H9 (cell line): ENCODE data around the gene CEACAM16. TPM values are rescaled to one million over a fixed set of nuclear protein-coding genes. Genes with fewer than 3 reads are reported as not detected.

Experiments
- DNase-seq: peaks from one replicate; pipeline ENCODE4 v3.0.0-alpha.2; 2017
- H2AFZ ChIP-seq: one replicate; pipeline ENCODE4 v1.6.1; 2013; ENCODE audit warnings: mild to moderate bottlenecking, low read length, control low read depth, moderate library complexity
- H2AK5ac ChIP-seq: 2 replicates; pipeline ENCODE4 v1.6.1; 2013; ENCODE audit warnings: low read length, control low read depth, mixed read lengths; ENCODE audit not compliant: insufficient read length
- H2BK120ac ChIP-seq: one replicate; pipeline ENCODE4 v1.6.1; 2013; ENCODE audit warnings: low read depth, mild to moderate bottlenecking, low read length, control low read depth, inconsistent platforms; ENCODE audit not compliant: poor library complexity, severe bottlenecking
- H2BK12ac ChIP-seq: 2 replicates; pipeline ENCODE4 v1.6.1; 2013; ENCODE audit warnings: low read length, control low read depth, mixed read lengths, low read depth; ENCODE audit not compliant: insufficient read length
- H2BK15ac ChIP-seq: 2 replicates; pipeline ENCODE4 v1.6.1; 2013; ENCODE audit warnings: low read depth, low read length, control low read depth
- H2BK20ac ChIP-seq: one replicate; pipeline ENCODE4 v1.6.1; 2013; ENCODE audit warnings: low read depth, mild to moderate bottlenecking, low read length, control low read depth, inconsistent platforms; ENCODE audit not compliant: poor library complexity, severe bottlenecking
- H2BK5ac ChIP-seq: 2 replicates; pipeline ENCODE4 v1.6.1; 2013; ENCODE audit warnings: low read length, control low read depth, mixed read lengths; ENCODE audit not compliant: insufficient read length
- H3K14ac ChIP-seq: 2 replicates; pipeline ENCODE4 v1.6.1; 2013; ENCODE audit warnings: low read length, control low read depth; ENCODE audit not compliant: insufficient read depth
- H3K18ac ChIP-seq: 2 replicates; pipeline ENCODE4 v1.6.1; 2013; ENCODE audit warnings: low read depth, mild to moderate bottlenecking, mixed read lengths, low read length, control low read depth; ENCODE audit not compliant: insufficient read length
- H3K23ac ChIP-seq: 2 replicates; pipeline ENCODE4 v1.6.1; 2013; ENCODE audit warnings: low read length, control low read depth, mixed read lengths, low read depth; ENCODE audit not compliant: insufficient read length
- H3K23me2 ChIP-seq: 2 replicates; pipeline ENCODE4 v1.6.1; 2013; ENCODE audit warnings: low read depth, mild to moderate bottlenecking, mixed read lengths, low read length, control low read depth; ENCODE audit not compliant: insufficient read length, poor library complexity, severe bottlenecking
- H3K27ac ChIP-seq: 2 replicates; pipeline ENCODE4 v1.5.1; 2013; ENCODE audit warnings: low read length, control low read depth, mixed read lengths, low read depth; ENCODE audit not compliant: insufficient read length
- H3K27me3 ChIP-seq: 2 replicates; pipeline ENCODE4 v1.6.1; 2013; ENCODE audit warnings: low read length, control low read depth, inconsistent platforms; ENCODE audit not compliant: insufficient read depth
- H3K4ac ChIP-seq: 2 replicates; pipeline ENCODE4 v1.6.1; 2013; ENCODE audit warnings: low read depth, mild to moderate bottlenecking, control low read depth, inconsistent platforms, low read length, moderate library complexity
- H3K4me1 ChIP-seq: 2 replicates; pipeline ENCODE4 v1.6.1; 2013; ENCODE audit warnings: low read length, control low read depth, inconsistent platforms; ENCODE audit not compliant: insufficient read depth
- H3K4me2 ChIP-seq: 2 replicates; pipeline ENCODE4 v1.6.1; 2013; ENCODE audit warnings: low read length, control low read depth, mixed read lengths; ENCODE audit not compliant: insufficient read length, insufficient read depth
- H3K56ac ChIP-seq: 2 replicates; pipeline ENCODE4 v1.6.1; 2013; ENCODE audit warnings: low read depth, mild to moderate bottlenecking, mixed read lengths, low read length, control low read depth; ENCODE audit not compliant: insufficient read length
- H3K79me1 ChIP-seq: 2 replicates; pipeline ENCODE4 v1.6.1; 2013; ENCODE audit warnings: low read depth, mild to moderate bottlenecking, moderate library complexity, low read length, control low read depth, inconsistent platforms; ENCODE audit not compliant: insufficient read depth, poor library complexity, severe bottlenecking
- H3K79me2 ChIP-seq: 2 replicates; pipeline ENCODE4 v1.6.1; 2013; ENCODE audit warnings: low read length, control low read depth, inconsistent platforms; ENCODE audit not compliant: insufficient read depth
- H3K9ac ChIP-seq: 2 replicates; pipeline ENCODE4 v1.6.1; 2013; ENCODE audit warnings: low read length, control low read depth, mixed read lengths; ENCODE audit not compliant: insufficient read length; ENCODE audit errors: extremely low read depth
- H3K9me3 ChIP-seq: one replicate; pipeline ENCODE4 v1.6.1; 2013; ENCODE audit warnings: low read depth, low read length, inconsistent platforms; ENCODE audit not compliant: control insufficient read depth
- H3T11ph ChIP-seq: one replicate; pipeline ENCODE4 v1.6.1; 2013; ENCODE audit warnings: mild to moderate bottlenecking, low read length, control low read depth, inconsistent platforms
- H4K20me1 ChIP-seq: one replicate; pipeline ENCODE4 v1.6.1; 2013; ENCODE audit not compliant: control insufficient read depth, insufficient read length, insufficient read depth
- H4K5ac ChIP-seq: 2 replicates; pipeline ENCODE4 v1.6.1; 2013; ENCODE audit warnings: low read depth, mild to moderate bottlenecking, mixed read lengths, low read length, control low read depth; ENCODE audit not compliant: insufficient read length
- H4K8ac ChIP-seq: replicated peaks from 2 replicates; pipeline ENCODE4 v1.6.1; 2013; ENCODE audit warnings: low read length, control low read depth, mixed read lengths, low read depth; ENCODE audit not compliant: insufficient read length
- H4K91ac ChIP-seq: 2 replicates; pipeline ENCODE4 v1.6.1; 2013; ENCODE audit warnings: low read depth, mild to moderate bottlenecking, moderate library complexity, mixed read lengths, low read length, control low read depth; ENCODE audit not compliant: insufficient read length
- H3K27ac Mint-ChIP-seq, 3 experiments: 2 replicates in 2 of 3; 3 replicates in 1 of 3; pipeline ENCODE4 v1.8.0; 2020 to 2021; ENCODE audit warnings: mixed read lengths in 3 of 3, mild to moderate bottlenecking in 1 of 3, moderate library complexity in 1 of 3
- H3K27me3 Mint-ChIP-seq: 2 replicates; pipeline ENCODE4 v1.8.0; 2021; ENCODE audit warnings: low read depth, mild to moderate bottlenecking, moderate library complexity, mixed read lengths
- H3K36me3 Mint-ChIP-seq, 3 experiments: 2 replicates in 2 of 3; 3 replicates in 1 of 3; pipeline ENCODE4 v1.8.0; 2020 to 2021; ENCODE audit warnings: low read depth in 3 of 3, mixed read lengths in 3 of 3; ENCODE audit not compliant: insufficient read depth in 1 of 3
- H3K4me1 Mint-ChIP-seq, 2 experiments: 2 replicates each; pipeline ENCODE4 v1.8.0; 2020; ENCODE audit warnings: mixed read lengths in 2 of 2
- H3K4me3 Mint-ChIP-seq, 2 experiments: 2 replicates in 1 of 2; 3 replicates in 1 of 2; pipeline ENCODE4 v1.8.0; 2020 to 2021; ENCODE audit warnings: mild to moderate bottlenecking in 2 of 2, mixed read lengths in 2 of 2, moderate library complexity in 1 of 2
- H3K9me3 Mint-ChIP-seq, 2 experiments: 2 replicates in 1 of 2; 3 replicates in 1 of 2; pipeline ENCODE4 v1.8.0; 2020; ENCODE audit warnings: mild to moderate bottlenecking in 2 of 2, mixed read lengths in 2 of 2, moderate library complexity in 1 of 2
- CTCF ChIP-seq: fragments of 200-600 bp; sonication (generic); conservative IDR thresholded peaks from 3 replicates; pipeline ENCODE4 v1.8.0; 2021; ENCODE audit warnings: antibody characterized with exemption, mild to moderate bottlenecking
- WGBS: extraction: QIAGEN DNeasy Blood & Tissue Kit; methylation state at CpG from one replicate; pipeline ENCODE4 v1.1.7; 2013; ENCODE audit warnings: missing lambda C conversion rate, low lambda C conversion rate, mixed read lengths; ENCODE audit not compliant: insufficient read length; ENCODE audit errors: extremely low coverage; 5-methylcytosine and 5-hydroxymethylcytosine counted together
- total RNA-seq: library from RNA; stranded (reverse); gene quantifications from 2 replicates; pipeline ENCODE4 v1.2.1, GENCODE V29; 2021

Gene CEACAM16
- total RNA-seq, 1 experiment from 2014 or later, result not detected

GRCh38 chr19:44690131-44690440 is 8.9 kb upstream of the CEACAM16 start:
- H3K4me2 ChIP-seq, result no peak overlapping the region
- no peaks in the 10 kb centered on the region for H3K79me2 ChIP-seq
- no peak overlapping the region for H2BK120ac ChIP-seq
- no peak overlapping the region for H4K8ac ChIP-seq
- H3K36me3 Mint-ChIP-seq, result no peaks in the 10 kb centered on the region
- no peak overlapping the region for H2BK15ac ChIP-seq
- H3K79me1 ChIP-seq, result no peaks in the 10 kb centered on the region
- H2AK5ac ChIP-seq, result no peak overlapping the region
- no peak overlapping the region for H3K18ac ChIP-seq
- H3K9me3 Mint-ChIP-seq, result no peaks in the 10 kb centered on the region
- no peaks in the 10 kb centered on the region for H3K9me3 ChIP-seq
- H3K23ac ChIP-seq, result no peak overlapping the region
- H3K4ac ChIP-seq, result no peak overlapping the region
- peaks cover 2% of the 10 kb centered on the region; the same call in 1 of the 2 replicates for H3K4me1 ChIP-seq
- DNase-seq, result no peak
- H3K27me3 Mint-ChIP-seq, result peaks cover 9% of the 10 kb centered on the region
- no peak overlapping the region for H2BK20ac ChIP-seq
- no peaks in the 10 kb centered on the region for H3K23me2 ChIP-seq
- H3K56ac ChIP-seq, result no peak overlapping the region
- no peak overlapping the region for H3K27ac Mint-ChIP-seq
- H3K27ac ChIP-seq, result no peak overlapping the region
- peaks cover 14 to 15% of the 10 kb centered on the region in 2 experiments for H3K4me1 Mint-ChIP-seq
- no CpG with 5 or more reads among the region's 3 CpGs for WGBS
- H2AFZ ChIP-seq, result no peak overlapping the region
- no peak overlapping the region; a peak in 1 of 5 replicates for H3K4me3 Mint-ChIP-seq
- no peaks in the 10 kb centered on the region for H3K27me3 ChIP-seq
- H4K91ac ChIP-seq, result no peak overlapping the region
- H3K14ac ChIP-seq, result no peak overlapping the region
- no peaks in the 10 kb centered on the region for H4K20me1 ChIP-seq
- no peak overlapping the region for H4K5ac ChIP-seq
- H2BK12ac ChIP-seq, result no peak overlapping the region
- no peak overlapping the region for H2BK5ac ChIP-seq
- no peak overlapping the region for H3K9ac ChIP-seq
- no peak overlapping the region for H3T11ph ChIP-seq
- TF ChIP-seq CTCF, result no peak
